Liver (tissue), 9 donors: ENCODE data around the gene MPRIP. TPM values are rescaled to one million over a fixed set of nuclear protein-coding genes. Genes with fewer than 3 reads are reported as not detected.

Experiments used
- DNase-seq: peaks from one replicate; pipeline ENCODE4 v3.0.0-alpha.2; 2017; ENCODE audit warnings: low spot score
- H3K27ac ChIP-seq, 2 donors: one replicate each; pipeline ENCODE4 v1.7.0; 2013; ENCODE audit warnings: inconsistent platforms in 2 of 2, low read length in 2 of 2, control low read depth in 1 of 2, low read depth in 1 of 2, mild to moderate bottlenecking in 1 of 2
- H3K27me3 ChIP-seq, 4 donors: one replicate each; pipeline versions ENCODE4 v1.6.1 to v1.7.0; 2013; ENCODE audit warnings: low read length in 3 of 4, inconsistent platforms in 1 of 4, mild to moderate bottlenecking in 1 of 4, moderate library complexity in 1 of 4; ENCODE audit not compliant: control insufficient read depth in 4 of 4, insufficient read depth in 4 of 4
- H3K36me3 ChIP-seq, 4 donors: one replicate each; pipeline versions ENCODE4 v1.6.1 to v1.7.0; 2013; ENCODE audit warnings: low read length in 3 of 4, mild to moderate bottlenecking in 3 of 4, low read depth in 1 of 4, moderate library complexity in 1 of 4; ENCODE audit not compliant: control insufficient read depth in 4 of 4, insufficient read depth in 3 of 4
- H3K4me1 ChIP-seq, 4 donors: one replicate each; pipeline versions ENCODE4 v1.6.1 to v1.7.0; 2013; ENCODE audit warnings: low read length in 3 of 4, mild to moderate bottlenecking in 3 of 4, moderate library complexity in 1 of 4; ENCODE audit not compliant: control insufficient read depth in 4 of 4, insufficient read depth in 4 of 4
- H3K4me3 ChIP-seq, 3 donors: one replicate each; pipeline versions ENCODE4 v1.6.1 to v1.7.0; 2013; ENCODE audit warnings: low read length in 3 of 3, control low read depth in 1 of 3, low read depth in 1 of 3, mild to moderate bottlenecking in 1 of 3
- H3K9ac ChIP-seq, 2 donors: one replicate each; pipeline ENCODE4 v1.7.0; 2013; ENCODE audit warnings: low read length in 2 of 2, mild to moderate bottlenecking in 2 of 2, moderate library complexity in 2 of 2, control low read depth in 1 of 2, low read depth in 1 of 2
- H3K9me3 ChIP-seq, 4 donors: one replicate each; pipeline versions ENCODE4 v1.6.1 to v1.7.0; 2013; ENCODE audit warnings: low read length in 3 of 4; ENCODE audit not compliant: control insufficient read depth in 4 of 4
- ATF3 ChIP-seq: IDR thresholded peaks from 2 replicates; pipeline ENCODE4 v1.6.1; 2016; ENCODE audit warnings: antibody characterized with exemption
- EGR1 ChIP-seq, 2 donors: IDR thresholded peaks; 2 replicates each; pipeline ENCODE4 v1.6.1; 2016 to 2018; ENCODE audit warnings: antibody characterized with exemption in 2 of 2, low read depth in 2 of 2
- FOXA1 ChIP-seq: IDR thresholded peaks from 2 replicates; pipeline ENCODE4 v1.6.1; 2016; ENCODE audit warnings: antibody characterized with exemption
- FOXA2 ChIP-seq: IDR thresholded peaks from 2 replicates; pipeline ENCODE4 v1.6.1; 2016; ENCODE audit warnings: antibody characterized with exemption
- GABPA ChIP-seq, 2 donors: IDR thresholded peaks in 1 of 2; conservative IDR thresholded peaks in 1 of 2; 2 replicates each; pipeline ENCODE4 v1.6.1; 2016; ENCODE audit warnings: antibody characterized with exemption in 2 of 2, mild to moderate bottlenecking in 1 of 2, moderate library complexity in 1 of 2
- HNF4A ChIP-seq, 2 donors: conservative IDR thresholded peaks; 2 replicates each; pipeline ENCODE4 v1.6.1; 2016; ENCODE audit warnings: antibody characterized with exemption in 2 of 2, mild to moderate bottlenecking in 2 of 2
- HNF4G ChIP-seq: IDR thresholded peaks from 2 replicates; pipeline ENCODE4 v1.6.1; 2016; ENCODE audit warnings: antibody characterized with exemption
- JUND ChIP-seq, 2 donors: IDR thresholded peaks; 2 replicates each; pipeline ENCODE4 v1.6.1; 2016; ENCODE audit warnings: antibody characterized with exemption in 2 of 2
- NR2F2 ChIP-seq: IDR thresholded peaks from 2 replicates; pipeline ENCODE4 v1.6.1; 2016; ENCODE audit warnings: antibody characterized with exemption
- RAD21 ChIP-seq, 2 donors: IDR thresholded peaks; 2 replicates each; pipeline ENCODE4 v1.6.1; 2016; ENCODE audit warnings: antibody characterized with exemption in 2 of 2, mild to moderate bottlenecking in 2 of 2
- RXRA ChIP-seq, 2 donors: IDR thresholded peaks; 2 replicates each; pipeline ENCODE4 v1.6.1; 2017 to 2018; ENCODE audit warnings: antibody characterized with exemption in 2 of 2, mild to moderate bottlenecking in 1 of 2
- SP1 ChIP-seq: IDR thresholded peaks from 2 replicates; pipeline ENCODE4 v1.6.1; 2018; ENCODE audit warnings: antibody characterized with exemption, mild to moderate bottlenecking
- TAF1 ChIP-seq: conservative IDR thresholded peaks from 2 replicates; pipeline ENCODE4 v1.6.1; 2016; ENCODE audit warnings: antibody characterized with exemption, mild to moderate bottlenecking
- WGBS: extraction: QIAGEN DNeasy Blood & Tissue Kit; methylation state at CpG from one replicate; pipeline ENCODE4 v1.1.7; 2013; 5-methylcytosine and 5-hydroxymethylcytosine counted together
- polyA plus RNA-seq, 2 donors: library from polyadenylated mRNA; stranded (reverse) in 1 of 2; unstranded in 1 of 2; fragments of 200-250 nt in 1 of 2; fragments of >200 nt in 1 of 2; fragmentation: Nextera tagmentation in 1 of 2; extraction: Ambion mirVana in 1 of 2; gene quantifications; one replicate each; pipeline versions ENCODE4 v1.2.1 to v1.2.3, GENCODE V29; 2013 to 2015
- total RNA-seq, 2 donors: library from RNA; depleted of rRNA; stranded (reverse); fragments of >200 nt; gene quantifications; one replicate each; pipeline ENCODE4 v1.2.3, GENCODE V29; 2014
- TF ChIP-seq, protein P1 (sequence below): IDR thresholded peaks from 2 replicates; pipeline ENCODE4 v1.6.1; 2016; ENCODE audit warnings: antibody characterized with exemption, mild to moderate bottlenecking
- TF ChIP-seq, protein P2 (sequence below): fragments of 150-350 bp; IDR thresholded peaks from 2 replicates; pipeline ENCODE4 v1.5.1; 2017; ENCODE audit warnings: improper control_type of control experiment, low read depth, low read length; ENCODE audit not compliant: missing input control
- TF ChIP-seq, protein P3 (sequence below): IDR thresholded peaks from 2 replicates; pipeline ENCODE4 v1.6.1; 2016; ENCODE audit warnings: antibody characterized with exemption
- donor health status: healthy.
- donor health status: healthy.
- donor health status: healthy.
- donor health status: healthy.
- donor health status: healthy.

MPRIP gene
- total and polyA plus RNA-seq, 4 donors: 21.2 to 61.9 (median 34.7) TPM

GRCh38 chr17:17146786-17147406 is 104.6 kb downstream of the MPRIP start:
- WGBS: 87% methylated on average over 14 of the region's 14 CpGs
- no peak overlapping the region for H3K9ac ChIP-seq

GRCh38 chr17:17147821-17148220 is 105.6 kb downstream of the MPRIP start:
- Histone ChIP-seq H3K9ac (no peak overlapping the region), H3K36me3 (peaks cover 2 to 51% (median 25%) of the 10 kb centered on the region in 4 donors), H3K27ac (no peak overlapping the region), H3K4me1 (peaks cover 6 to 18% (median 9%) of the 10 kb centered on the region in 4 donors), H3K27me3 (no peaks in the 10 kb centered on the region), H3K4me3 (no peak overlapping the region), H3K9me3 (no peaks in the 10 kb centered on the region)
- WGBS: 91% methylated on average over 5 of the region's 5 CpGs
- no peak for DNase-seq
- TF ChIP-seq HNF4A (conservative IDR thresholded peaks at IDR 0.05) (no peak), NR2F2 (no peak), RAD21 (IDR thresholded peaks at IDR 0.05) (no peak), HNF4G (no peak), GABPA (IDR thresholded peaks at IDR 0.05 in 1 of 2, conservative IDR thresholded peaks at IDR 0.05 in 1 of 2) (no peak), FOXA1 (no peak), JUND (IDR thresholded peaks at IDR 0.05) (no peak), TAF1 (no peak), FOXA2 (no peak), SP1 (no peak)
- TF ChIP-seq, protein P1, sequence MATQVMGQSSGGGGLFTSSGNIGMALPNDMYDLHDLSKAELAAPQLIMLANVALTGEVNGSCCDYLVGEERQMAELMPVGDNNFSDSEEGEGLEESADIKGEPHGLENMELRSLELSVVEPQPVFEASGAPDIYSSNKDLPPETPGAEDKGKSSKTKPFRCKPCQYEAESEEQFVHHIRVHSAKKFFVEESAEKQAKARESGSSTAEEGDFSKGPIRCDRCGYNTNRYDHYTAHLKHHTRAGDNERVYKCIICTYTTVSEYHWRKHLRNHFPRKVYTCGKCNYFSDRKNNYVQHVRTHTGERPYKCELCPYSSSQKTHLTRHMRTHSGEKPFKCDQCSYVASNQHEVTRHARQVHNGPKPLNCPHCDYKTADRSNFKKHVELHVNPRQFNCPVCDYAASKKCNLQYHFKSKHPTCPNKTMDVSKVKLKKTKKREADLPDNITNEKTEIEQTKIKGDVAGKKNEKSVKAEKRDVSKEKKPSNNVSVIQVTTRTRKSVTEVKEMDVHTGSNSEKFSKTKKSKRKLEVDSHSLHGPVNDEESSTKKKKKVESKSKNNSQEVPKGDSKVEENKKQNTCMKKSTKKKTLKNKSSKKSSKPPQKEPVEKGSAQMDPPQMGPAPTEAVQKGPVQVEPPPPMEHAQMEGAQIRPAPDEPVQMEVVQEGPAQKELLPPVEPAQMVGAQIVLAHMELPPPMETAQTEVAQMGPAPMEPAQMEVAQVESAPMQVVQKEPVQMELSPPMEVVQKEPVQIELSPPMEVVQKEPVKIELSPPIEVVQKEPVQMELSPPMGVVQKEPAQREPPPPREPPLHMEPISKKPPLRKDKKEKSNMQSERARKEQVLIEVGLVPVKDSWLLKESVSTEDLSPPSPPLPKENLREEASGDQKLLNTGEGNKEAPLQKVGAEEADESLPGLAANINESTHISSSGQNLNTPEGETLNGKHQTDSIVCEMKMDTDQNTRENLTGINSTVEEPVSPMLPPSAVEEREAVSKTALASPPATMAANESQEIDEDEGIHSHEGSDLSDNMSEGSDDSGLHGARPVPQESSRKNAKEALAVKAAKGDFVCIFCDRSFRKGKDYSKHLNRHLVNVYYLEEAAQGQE: no peak
- TF ChIP-seq, protein P2, sequence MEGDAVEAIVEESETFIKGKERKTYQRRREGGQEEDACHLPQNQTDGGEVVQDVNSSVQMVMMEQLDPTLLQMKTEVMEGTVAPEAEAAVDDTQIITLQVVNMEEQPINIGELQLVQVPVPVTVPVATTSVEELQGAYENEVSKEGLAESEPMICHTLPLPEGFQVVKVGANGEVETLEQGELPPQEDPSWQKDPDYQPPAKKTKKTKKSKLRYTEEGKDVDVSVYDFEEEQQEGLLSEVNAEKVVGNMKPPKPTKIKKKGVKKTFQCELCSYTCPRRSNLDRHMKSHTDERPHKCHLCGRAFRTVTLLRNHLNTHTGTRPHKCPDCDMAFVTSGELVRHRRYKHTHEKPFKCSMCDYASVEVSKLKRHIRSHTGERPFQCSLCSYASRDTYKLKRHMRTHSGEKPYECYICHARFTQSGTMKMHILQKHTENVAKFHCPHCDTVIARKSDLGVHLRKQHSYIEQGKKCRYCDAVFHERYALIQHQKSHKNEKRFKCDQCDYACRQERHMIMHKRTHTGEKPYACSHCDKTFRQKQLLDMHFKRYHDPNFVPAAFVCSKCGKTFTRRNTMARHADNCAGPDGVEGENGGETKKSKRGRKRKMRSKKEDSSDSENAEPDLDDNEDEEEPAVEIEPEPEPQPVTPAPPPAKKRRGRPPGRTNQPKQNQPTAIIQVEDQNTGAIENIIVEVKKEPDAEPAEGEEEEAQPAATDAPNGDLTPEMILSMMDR: no peak
- TF ChIP-seq, protein P3, sequence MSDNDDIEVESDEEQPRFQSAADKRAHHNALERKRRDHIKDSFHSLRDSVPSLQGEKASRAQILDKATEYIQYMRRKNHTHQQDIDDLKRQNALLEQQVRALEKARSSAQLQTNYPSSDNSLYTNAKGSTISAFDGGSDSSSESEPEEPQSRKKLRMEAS: no peak

More at GRCh38 chr17:17146786-17147406, 104.6 kb downstream of the MPRIP start:
- H3K4me3 ChIP-seq: no peak overlapping the region
- peaks cover 2 to 59% (median 30%) of the 10 kb centered on the region in 4 donors for H3K36me3 ChIP-seq
- TF ChIP-seq TAF1: no peak
- TF ChIP-seq ATF3: no peak
- TF ChIP-seq, protein P2: peak; percentile 38
- TF ChIP-seq JUND (IDR thresholded peaks at IDR 0.05): no peak
- no peak for TF ChIP-seq RXRA (IDR thresholded peaks at IDR 0.05)
- TF ChIP-seq EGR1 (IDR thresholded peaks at IDR 0.05; ENCODE audit: low read depth in 2 of 2): no peak
- TF ChIP-seq RAD21 (IDR thresholded peaks at IDR 0.05): peak; percentile 54 to 76
- no peaks in the 10 kb centered on the region for H3K9me3 ChIP-seq
- DNase-seq: no peak
- H3K4me1 ChIP-seq: peaks cover 6 to 10% (median 6%) of the 10 kb centered on the region in 4 donors
- H3K27ac ChIP-seq: no peak overlapping the region
- H3K27me3 ChIP-seq: no peaks in the 10 kb centered on the region
